GM19372 (cell line): Measurements from ENCODE around the gene SCRN2.

Experiments
- ATAC-seq: cut with Tn5 transposase; IDR thresholded peaks from one replicate; pipeline ENCODE4 v1.9.1; 2021; ENCODE audit warnings: mild to moderate bottlenecking, low read depth, moderate library complexity; ENCODE audit not compliant: unreplicated experiment

Gene SCRN2

DNA sequence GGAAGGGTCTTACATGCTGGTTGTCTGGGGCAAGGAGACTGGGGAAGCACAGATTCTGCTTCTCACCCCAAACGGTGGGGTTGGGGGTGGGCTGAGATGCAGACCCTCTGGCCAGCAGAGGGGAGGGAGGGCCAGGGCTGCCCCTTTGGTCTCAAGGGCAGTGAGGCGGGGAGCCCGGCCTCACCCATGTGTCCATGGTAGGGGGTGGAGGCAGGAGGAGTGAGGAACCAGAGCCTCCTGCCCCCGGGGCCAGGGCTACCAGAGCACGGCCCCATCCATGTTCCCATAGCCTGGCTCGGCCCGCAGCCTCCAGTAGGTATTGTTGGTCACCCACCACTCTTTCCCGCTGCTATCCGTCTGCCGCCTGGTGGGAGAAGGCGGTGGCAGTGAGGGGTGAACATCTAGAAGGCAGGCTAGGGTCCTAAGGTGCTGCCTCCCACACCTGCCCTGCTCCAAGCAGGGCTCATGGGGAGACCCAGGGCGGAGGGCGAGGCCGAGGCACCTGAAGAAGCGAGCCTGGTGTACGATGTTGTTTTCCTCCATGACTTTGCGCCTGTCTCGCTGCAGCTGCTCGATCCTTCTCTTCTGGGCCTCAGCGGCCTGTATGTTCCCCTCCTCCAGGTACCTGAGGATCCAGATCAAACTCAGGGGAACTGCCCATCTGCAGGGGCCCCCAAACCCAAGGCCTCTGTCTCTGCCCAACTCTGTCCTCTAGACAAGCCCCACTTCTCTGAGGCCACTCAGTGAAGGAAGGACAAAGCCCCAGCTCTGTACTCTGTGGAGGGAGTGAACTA, 32.8 kb downstream of the SCRN2 start:
- no peak for ATAC-seq

DNA sequence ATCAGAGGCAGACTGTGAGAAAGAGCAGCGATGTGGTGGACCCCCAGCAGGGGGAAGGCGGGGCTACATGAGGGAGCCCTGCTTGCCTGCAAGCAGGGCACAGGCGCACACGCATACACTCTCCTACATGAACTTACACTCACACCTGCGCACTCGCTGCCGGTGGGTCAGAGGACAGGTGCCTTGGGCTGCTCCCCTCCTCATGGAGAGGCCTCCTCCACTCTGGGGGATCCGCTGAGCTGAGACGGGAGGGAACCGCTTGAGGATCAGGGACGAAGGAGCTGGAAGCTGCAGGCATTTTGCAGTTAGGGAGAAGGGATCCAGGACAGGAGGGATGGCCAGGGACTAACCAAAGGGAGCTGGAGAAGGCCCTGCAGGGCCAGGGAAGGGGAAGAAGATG, 33.7 kb downstream of the SCRN2 start:
- ATAC-seq = no peak

DNA sequence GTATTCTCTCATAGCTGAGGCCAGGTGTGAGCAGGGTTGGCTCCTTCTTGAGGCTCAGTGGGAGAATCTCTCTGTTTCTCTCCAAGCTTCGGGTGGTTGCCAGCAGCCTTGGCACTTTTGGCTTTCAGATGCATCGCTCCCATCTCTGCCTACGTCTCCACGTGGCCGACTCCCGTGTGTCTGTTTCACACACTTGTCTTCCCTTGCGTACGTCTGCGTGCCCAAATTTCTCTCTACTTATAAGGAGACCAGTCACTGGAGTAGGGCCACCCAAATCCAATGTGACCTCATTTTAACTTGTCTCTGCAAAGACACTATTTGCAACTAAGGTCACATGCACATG, 34.2 kb downstream of the SCRN2 start:
- ATAC-seq = no peak

DNA sequence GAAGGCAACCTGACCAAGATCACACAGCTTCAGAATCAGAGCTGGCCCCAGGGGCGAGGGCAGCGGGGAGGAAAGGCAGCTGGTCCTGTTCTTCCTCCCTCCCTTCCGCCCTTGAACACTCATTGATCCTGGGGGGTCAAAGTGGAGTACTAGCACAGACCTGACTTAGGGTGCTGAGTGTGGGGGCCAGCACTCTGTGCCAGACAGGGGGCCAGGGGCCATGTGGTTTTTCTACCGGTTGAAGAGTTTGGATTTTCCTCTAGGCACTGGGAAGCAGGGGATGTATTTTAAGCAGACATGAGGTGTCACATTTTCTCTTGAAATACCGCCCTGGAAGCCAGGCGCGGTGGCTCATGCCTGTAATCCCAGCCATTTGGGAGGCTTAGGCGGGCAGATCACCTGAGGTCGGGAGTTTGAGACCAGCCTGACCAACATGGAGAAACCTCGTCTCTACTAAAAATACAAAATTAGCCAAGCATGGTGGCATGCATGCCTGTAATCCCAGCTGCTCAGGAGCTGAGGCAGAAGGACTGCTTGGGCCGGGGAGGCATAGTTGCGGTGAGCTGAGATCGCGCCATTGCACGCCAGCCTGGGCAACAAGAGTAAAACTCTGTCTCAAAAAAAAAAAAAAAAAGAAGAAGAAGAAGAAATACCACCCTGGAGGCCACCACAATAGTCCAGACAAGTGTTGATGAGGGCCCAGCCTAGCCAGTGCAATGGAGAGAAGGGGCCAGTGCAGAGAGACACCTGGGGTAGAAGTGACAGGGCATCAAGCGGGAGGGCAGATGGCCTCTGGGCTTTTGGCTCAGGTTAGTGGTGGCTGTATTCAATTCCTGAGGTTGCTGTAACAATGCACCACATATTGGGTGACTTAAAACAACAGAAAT, 34.8 kb downstream of the SCRN2 start:
- no peak for ATAC-seq

DNA sequence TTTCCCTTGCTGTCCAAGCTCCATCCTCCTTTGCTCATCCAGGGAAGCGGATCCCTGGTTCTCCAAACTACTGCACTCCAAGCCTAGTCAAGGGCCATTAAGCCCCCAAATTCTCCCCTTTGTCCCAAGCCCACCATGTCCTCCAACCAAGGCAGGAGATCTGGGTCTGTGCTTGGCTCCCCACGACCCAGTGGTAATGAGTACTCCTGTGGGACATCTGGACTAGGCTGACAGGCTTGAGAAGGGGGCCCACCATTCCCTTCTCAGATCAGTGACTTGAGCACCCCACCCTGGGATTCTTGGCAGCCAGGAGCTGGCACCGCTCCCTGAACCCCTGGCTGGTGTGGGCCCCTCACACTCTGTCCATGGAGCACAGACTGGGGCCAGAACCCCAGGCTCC, 36.6 kb downstream of the SCRN2 start:
- ATAC-seq = no peak

DNA sequence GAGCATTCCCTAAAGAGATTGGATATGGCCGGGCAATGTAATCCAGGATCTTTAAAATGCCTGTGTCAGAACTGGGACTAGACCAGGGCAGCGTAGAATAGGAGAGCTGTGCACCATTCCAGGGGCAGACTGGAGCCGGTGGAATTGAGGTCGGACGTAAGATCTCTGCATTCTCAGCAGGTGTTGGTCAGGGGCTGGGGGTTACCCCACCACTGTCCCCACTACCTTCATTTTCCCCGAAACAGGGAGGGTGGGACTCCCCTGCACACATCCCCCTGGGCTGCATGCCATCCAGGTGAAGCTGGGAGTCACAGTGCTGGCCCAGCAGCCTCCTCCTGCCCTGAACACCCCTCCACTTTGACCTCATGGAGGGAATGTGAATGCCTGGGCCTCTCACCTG, 37.3 kb downstream of the SCRN2 start:
- ATAC-seq = no peak

DNA sequence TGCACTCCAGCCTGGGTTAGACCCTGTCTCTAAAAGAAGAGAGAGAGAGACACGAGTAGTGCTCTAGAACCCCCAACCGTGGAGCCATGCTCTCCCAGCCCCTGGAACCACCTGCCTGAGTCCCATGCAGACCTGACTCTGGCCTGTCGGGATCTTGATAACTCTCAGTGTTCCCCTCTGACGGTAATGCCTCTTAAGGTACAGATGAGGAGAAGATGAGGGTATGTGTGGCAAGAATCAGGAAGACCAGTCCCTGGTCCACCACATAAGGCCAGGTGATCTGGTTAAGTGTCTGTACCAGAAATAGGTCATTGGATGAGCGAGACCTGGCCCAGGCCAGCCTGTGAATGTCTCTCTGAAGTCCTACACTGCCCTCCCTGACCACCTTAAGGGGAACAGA, 37.9 kb downstream of the SCRN2 start:
- ATAC-seq = no peak

DNA sequence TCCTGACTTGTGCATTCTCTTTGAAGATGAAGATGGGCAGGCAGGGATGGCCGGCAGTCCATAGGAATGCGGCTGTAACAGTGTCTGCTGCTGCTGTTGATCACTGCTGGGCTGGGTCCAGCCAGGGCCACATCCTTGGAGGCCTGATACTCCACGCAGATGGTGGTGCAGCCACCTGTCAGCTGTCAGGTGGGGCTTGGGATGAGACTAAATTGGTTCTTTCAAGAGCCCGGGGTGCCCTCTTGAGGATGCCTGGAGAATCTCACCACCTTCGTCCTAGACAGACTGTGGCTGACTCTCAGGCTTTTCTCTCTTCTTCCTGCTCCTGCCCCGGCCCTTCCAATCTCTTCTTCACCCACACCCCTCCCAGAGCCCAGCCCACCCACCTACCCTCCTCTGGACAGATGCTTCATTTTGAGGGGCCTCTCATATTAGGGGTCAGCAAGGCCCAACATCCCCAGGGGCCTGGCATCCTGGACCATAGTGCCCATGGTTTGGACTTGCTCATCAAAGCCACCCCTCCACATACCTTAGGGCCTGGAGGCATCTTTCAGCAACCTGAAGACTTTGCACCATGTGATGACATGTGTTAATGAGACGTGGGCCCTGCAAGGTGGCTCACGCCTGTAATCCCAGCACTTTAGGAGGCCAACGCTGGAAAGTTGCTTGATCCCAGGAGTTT, 38.6 kb downstream of the SCRN2 start:
- ATAC-seq = no peak

DNA sequence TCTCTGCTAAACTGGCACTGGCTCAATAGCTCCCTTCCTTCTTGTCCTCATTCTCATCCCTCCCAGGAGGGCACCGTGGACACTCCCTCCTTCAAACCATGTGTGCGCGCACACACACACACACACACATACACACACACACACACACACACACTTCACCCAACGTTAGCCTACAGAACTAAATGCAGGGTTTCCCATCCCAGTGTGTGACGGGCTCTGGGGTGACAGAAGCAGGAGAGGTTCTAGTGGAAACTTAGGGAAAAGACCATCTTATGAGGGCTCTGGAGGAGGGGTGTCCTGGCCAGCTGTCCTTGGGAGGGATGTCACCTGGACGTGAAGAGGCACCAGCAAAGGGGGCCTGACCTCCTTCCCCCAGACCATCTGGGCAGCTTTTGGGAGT, 39.2 kb downstream of the SCRN2 start:
- ATAC-seq = no peak

DNA sequence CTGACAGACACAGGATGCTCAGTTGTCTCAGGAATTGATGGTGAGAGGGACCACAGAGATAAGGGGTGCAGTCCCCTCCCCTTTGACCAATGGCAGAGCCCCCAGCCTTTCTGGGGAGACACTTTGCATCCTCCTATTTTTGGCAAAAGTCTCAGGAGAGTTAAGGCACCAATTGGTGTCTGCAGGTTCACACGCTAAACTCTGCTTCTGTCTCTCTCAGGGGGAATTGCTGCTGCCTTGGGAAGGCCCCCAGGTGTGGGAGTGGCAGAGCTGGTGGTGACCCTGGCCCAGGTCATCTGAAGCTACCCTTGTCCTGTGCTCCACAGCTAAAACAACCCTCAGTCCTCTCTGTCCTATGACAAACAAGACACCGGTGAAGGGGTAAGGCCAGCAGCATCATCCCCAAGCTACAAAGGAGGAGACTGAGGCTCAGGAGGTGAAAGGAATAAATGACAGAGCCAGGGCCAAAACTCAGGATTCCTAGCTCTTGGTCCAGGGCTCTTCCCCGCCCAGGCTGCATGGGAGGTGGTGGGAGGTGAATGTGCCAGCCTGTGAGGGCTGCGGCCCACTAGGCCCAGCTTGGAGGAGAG, 39.8 kb downstream of the SCRN2 start:
- ATAC-seq = no peak

DNA sequence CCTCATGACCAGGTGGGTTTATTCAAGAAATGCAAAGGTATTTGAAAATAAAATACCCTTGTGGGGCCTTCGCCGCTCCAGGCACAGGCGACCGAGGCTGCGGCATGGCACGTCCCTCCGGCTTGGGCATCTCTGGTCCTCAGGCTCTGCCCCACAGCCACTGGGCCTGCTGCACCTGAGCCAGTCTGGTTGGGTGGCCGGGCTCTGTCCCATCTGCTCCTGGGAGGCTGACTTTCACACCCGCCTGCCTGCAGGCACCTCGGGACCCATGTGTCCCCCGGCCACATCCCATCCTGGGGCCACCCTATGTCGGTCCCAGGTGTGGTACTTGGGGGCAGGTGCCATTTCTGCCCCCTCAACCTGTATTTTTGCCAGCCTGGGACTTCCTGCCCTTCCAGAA, 40.4 kb downstream of the SCRN2 start:
- no peak for ATAC-seq

DNA sequence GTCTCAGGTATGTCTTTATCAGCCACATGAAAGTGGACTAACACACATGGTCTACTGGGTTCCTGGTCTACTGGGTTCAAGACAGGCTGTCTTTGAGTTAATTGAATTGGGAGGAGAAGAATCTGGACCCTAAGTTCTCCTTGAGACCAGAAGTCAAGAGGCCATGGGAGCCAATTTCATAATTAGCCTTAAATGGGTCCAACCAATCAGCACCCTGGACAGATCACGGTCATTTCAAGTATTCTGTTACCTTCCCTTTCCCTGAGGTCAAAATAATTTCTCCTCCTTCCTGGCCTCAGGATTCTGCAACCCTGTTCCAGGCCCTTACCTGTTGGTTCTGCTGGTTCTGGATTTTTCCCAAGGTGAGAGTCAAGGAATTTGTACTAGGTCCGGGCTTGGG, 43.3 kb downstream of the SCRN2 start:
- ATAC-seq = no peak

DNA sequence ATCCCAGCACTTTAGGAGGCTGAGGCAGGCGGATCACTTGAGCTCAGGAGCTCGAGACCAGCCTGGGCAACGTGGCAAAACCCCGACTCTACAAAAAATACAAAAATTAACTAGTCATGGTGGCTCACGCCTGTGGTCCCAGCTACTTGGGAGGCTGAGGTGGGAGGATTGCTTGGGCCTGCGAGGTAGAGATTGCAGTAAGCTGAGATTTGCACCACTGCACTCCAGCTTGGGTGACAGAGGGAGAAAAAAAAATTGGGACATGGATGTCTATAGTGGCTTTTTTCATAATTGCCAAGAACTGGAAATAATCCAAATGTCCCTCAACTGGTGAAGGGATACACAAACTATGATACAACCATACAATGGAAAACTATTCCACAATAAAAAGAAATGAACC, 48.1 kb downstream of the SCRN2 start:
- no peak for ATAC-seq

DNA sequence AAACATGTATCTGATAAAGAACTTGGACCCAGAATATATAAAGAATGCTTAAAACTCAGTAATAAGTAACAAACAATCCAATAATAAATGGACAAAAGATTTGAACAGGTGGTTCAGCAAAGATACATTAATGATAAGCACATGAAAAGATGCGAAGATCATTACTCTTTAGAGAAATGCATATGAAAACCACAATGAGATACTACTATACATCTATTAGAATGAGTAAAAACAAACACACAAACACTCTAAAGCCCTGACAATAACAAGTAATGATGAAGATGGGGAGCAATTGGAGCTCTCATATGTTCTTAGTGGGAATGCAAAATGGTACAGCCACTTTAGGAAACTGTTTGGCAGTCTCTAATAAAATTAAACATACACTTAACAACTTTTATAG, 48.6 kb downstream of the SCRN2 start:
- no peak for ATAC-seq

DNA sequence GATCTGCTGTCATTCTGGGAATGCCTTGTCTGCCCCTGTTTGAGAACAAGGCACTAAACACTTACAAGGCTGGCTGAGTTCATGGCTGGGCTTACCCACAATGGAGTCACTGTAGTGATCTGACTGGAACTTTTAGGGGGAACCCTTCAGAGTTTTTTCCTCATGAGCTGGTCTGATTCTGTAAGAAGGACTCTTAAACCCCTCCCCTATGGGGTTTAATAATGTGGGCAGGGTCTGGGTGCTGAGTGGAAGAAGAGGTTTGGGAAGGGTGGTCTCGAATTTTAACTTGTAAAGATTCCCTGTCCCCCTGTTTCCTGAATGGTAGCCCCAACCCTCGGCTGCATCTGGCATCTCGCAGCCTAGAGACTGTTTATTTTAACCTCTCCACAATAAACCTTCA, 50.0 kb downstream of the SCRN2 start:
- no peak for ATAC-seq

DNA sequence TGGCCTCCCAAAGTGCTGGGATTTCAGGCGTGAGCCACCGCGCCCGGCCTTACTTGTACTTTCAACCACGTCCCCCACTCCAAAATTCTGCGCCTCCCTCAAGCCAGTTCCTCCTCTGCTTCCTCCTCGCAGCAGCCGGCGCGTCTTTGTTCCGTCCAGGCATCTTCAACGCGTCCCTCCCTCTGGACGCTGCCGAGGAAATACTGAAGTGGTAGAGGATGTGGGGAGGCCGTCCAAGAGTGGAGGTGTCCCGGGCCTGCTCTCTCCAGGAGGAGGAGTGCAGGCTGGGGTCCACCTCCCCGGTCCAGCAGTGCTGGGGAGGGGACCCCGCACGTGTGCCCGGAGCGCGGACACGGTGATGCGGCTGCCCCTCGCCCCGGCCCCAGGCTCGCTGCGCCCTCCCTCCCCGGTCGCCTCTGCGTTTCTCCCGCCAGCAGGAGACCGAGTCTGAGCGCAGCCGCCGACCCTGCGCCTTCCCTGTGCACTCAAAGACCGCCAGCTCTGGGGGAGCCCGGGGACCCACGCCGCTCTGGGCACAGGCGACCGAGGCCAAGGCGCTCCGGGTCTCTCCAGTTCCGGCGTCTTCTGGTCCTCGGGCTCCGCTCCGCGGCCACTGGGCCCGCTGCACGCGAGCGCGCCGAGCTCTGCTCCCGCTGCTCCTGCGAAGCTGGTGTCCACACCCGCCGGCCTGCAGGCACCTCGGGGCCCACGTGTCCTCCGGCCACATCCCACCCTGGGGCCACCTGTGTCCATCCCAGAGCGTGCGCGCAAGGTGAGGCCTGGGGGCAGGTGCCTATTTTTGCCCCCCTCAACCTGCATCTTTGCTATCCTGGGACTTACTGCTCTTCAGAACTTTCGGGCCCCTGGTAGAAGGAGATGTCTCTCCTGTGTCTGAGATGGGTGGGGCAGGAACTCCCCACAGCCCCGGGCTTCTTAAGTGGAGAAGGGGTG, 51.2 kb downstream of the SCRN2 start:
- no peak for ATAC-seq
